H1 (cell line): ENCODE data around the gene ZNF385D. TPM values are rescaled to one million over a fixed set of nuclear protein-coding genes. Genes with fewer than 3 reads are reported as not detected.

Experiments used
- ATF3 ChIP-seq: IDR thresholded peaks from 2 replicates; pipeline ENCODE4 v1.6.1; 2011; ENCODE audit warnings: low read depth, mild to moderate bottlenecking, low read length; ENCODE audit not compliant: insufficient read depth
- BACH1 ChIP-seq: IDR thresholded peaks from 2 replicates; pipeline ENCODE4 v1.6.1; 2012; ENCODE audit warnings: low read length, improper control_type of control experiment
- CHD7 ChIP-seq: fragments of 300-600 bp; sonication (generic); IDR thresholded peaks from 2 replicates; pipeline ENCODE4 v1.7.1; 2012; ENCODE audit warnings: low read length, moderate library complexity, mild to moderate bottlenecking, inconsistent platforms; ENCODE audit not compliant: insufficient replicate concordance
- GTF2F1 ChIP-seq: IDR thresholded peaks from 2 replicates; pipeline ENCODE4 v1.6.1; 2012; ENCODE audit warnings: low read depth, low read length, improper control_type of control experiment, borderline replicate concordance
- JUN ChIP-seq: IDR thresholded peaks from 2 replicates; pipeline ENCODE4 v1.6.1; 2011; ENCODE audit warnings: low read depth, mild to moderate bottlenecking, improper control_type of control experiment, low read length
- KDM5A ChIP-seq: fragments of 200-600 bp; IDR thresholded peaks from 2 replicates; pipeline ENCODE4 v1.7.1; 2012; ENCODE audit warnings: mild to moderate bottlenecking, low read length, inconsistent platforms, mixed read lengths
- NRF1 ChIP-seq: IDR thresholded peaks from 2 replicates; pipeline ENCODE4 v1.6.1; 2011; ENCODE audit warnings: mild to moderate bottlenecking, low read depth, low read length, improper control_type of control experiment
- RBBP5 ChIP-seq: IDR thresholded peaks from 2 replicates; pipeline ENCODE4 v1.7.1; 2012; ENCODE audit warnings: low read depth, mild to moderate bottlenecking, inconsistent platforms, low read length, moderate library complexity, borderline replicate concordance
- SIN3A ChIP-seq, 2 experiments: IDR thresholded peaks in 1 of 2; conservative IDR thresholded peaks in 1 of 2; 2 replicates each; pipeline ENCODE4 v1.6.1; 2011 to 2012; ENCODE audit warnings: low read length in 2 of 2, improper control_type of control experiment in 1 of 2, low read depth in 1 of 2, mild to moderate bottlenecking in 1 of 2
- SIX5 ChIP-seq: IDR thresholded peaks from 2 replicates; pipeline ENCODE4 v1.6.1; 2011; ENCODE audit warnings: mild to moderate bottlenecking, low read depth, low read length
- SP2 ChIP-seq: IDR thresholded peaks from 2 replicates; pipeline ENCODE4 v1.6.1; 2012; ENCODE audit warnings: mild to moderate bottlenecking, low read length, inconsistent platforms
- TAF1 ChIP-seq: IDR thresholded peaks from 2 replicates; pipeline ENCODE4 v1.6.1; 2011; ENCODE audit warnings: mild to moderate bottlenecking, low read depth, low read length
- polyA plus RNA-seq, 7 experiments: library from polyadenylated mRNA; depleted of rRNA in 3 of 7; stranded (reverse) in 5 of 7; unstranded in 2 of 7; fragments of >200 nt in 5 of 7; fragments of 200-250 nt in 2 of 7; gene quantifications; 1 replicate in 5 of 7; 2 replicates in 1 of 7; 4 replicates in 1 of 7; pipeline versions ENCODE4 v1.2.1 to v1.2.3, GENCODE V29; 2011 to 2013; ENCODE audit warnings: missing spikeins in 2 of 7, mixed read lengths in 2 of 7
- total RNA-seq: library from RNA; stranded (reverse); fragmentation: NEBNext Ultra II Directional; extraction: Animal tissue kit (Norgen Biotek cat#: 25700); gene quantifications from 2 replicates; pipeline ENCODE4 v1.2.1, GENCODE V29; 2021

Gene ZNF385D
- total and polyA plus RNA-seq, 2 of the 8 experiments (the other 6 are each of a cell fraction or from before 2014, with no cell fraction given) = 5.9 to 10.8 TPM

GRCh38 chr3:21517184-21517583, 233.8 kb downstream of the ZNF385D start (continued):
- no peak for TF ChIP-seq CHD7
- TF ChIP-seq NRF1 = no peak
- TF ChIP-seq GTF2F1 = no peak
- TF ChIP-seq RBBP5 = no peak
- no peak for TF ChIP-seq TAF1
- TF ChIP-seq SIX5 = no peak
- no peak for TF ChIP-seq SP2
- TF ChIP-seq ATF3 = no peak
- no peak for TF ChIP-seq BACH1
- no peak for TF ChIP-seq SIN3A (conservative IDR thresholded peaks at IDR 0.05 in 1 of 2, IDR thresholded peaks at IDR 0.05 in 1 of 2; ENCODE audit: low read depth in 1 of 2, low read length in 2 of 2)
- TF ChIP-seq JUN = no peak
- TF ChIP-seq KDM5A = no peak
